ENCODE measurements around the gene ADAMTSL1.

DNA sequence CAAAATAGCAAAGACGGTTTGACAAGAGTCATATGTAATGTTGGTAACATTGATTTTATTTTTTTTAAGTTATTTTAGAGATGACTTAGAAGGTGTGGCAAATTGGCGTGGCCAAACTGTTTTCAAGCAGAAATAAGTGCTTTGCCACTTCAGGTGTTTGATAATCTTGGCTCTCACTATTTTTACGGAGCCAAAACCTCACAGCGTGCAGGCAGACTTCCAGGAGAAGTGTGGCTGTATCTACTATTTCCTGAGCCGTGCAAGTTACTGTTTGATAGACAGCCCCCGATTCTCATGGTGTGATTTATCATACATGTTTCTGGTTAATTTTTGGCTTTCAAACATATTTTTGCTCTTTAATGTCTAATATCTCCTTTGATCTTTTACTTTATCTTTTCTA is 269.5 kb downstream of the ADAMTSL1 start:
- TF ChIP-seq, protein P1, sequence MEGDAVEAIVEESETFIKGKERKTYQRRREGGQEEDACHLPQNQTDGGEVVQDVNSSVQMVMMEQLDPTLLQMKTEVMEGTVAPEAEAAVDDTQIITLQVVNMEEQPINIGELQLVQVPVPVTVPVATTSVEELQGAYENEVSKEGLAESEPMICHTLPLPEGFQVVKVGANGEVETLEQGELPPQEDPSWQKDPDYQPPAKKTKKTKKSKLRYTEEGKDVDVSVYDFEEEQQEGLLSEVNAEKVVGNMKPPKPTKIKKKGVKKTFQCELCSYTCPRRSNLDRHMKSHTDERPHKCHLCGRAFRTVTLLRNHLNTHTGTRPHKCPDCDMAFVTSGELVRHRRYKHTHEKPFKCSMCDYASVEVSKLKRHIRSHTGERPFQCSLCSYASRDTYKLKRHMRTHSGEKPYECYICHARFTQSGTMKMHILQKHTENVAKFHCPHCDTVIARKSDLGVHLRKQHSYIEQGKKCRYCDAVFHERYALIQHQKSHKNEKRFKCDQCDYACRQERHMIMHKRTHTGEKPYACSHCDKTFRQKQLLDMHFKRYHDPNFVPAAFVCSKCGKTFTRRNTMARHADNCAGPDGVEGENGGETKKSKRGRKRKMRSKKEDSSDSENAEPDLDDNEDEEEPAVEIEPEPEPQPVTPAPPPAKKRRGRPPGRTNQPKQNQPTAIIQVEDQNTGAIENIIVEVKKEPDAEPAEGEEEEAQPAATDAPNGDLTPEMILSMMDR (IDR thresholded peaks at IDR 0.05; ENCODE audit: insufficient read depth, low read length, poor library complexity, severe bottlenecking), result no peak
- no peak for TF ChIP-seq EZH2phosphoT487 (conservative IDR thresholded peaks at IDR 0.05; ENCODE audit: low read length)

Measured in SU-DHL-6 (cell line).